HepG2 (cell line): Measurements from ENCODE around the gene PIK3R1. TPM values are rescaled to one million over a fixed set of nuclear protein-coding genes. Genes with fewer than 3 reads are reported as not detected.

Experiments used
- AGO2 ChIP-seq: fragments of 200-400 bp; formaldehyde crosslinking; optimal IDR thresholded peaks from 2 replicates; pipeline ENCODE3; 2017; ENCODE audit warnings: mild to moderate bottlenecking, low read depth, low read length, moderate library complexity
- ETV5 ChIP-seq: IDR thresholded peaks from 2 replicates; pipeline ENCODE4 v1.6.1; 2018; ENCODE audit warnings: missing biosample characterization, missing genetic modification reagents, inconsistent platforms, borderline replicate concordance
- FOXA3 ChIP-seq: IDR thresholded peaks from 2 replicates; pipeline ENCODE4 v1.6.1; 2016; ENCODE audit warnings: missing genetic modification reagents, missing compliant biosample characterization
- FOXO1 ChIP-seq: sonication (generic); formaldehyde crosslinking; IDR thresholded peaks from 2 replicates; pipeline ENCODE4 v1.4.0; 2020; ENCODE audit warnings: missing genetic modification reagents
- KAT8 ChIP-seq: IDR thresholded peaks from 2 replicates; pipeline ENCODE4 v1.6.1; 2016; ENCODE audit warnings: missing genetic modification reagents, missing compliant biosample characterization
- NR2F6 ChIP-seq, 2 experiments: IDR thresholded peaks; 2 replicates each; pipeline ENCODE4 v1.6.1; 2016; ENCODE audit warnings: antibody characterized with exemption in 1 of 2, mild to moderate bottlenecking in 1 of 2
- PITX1 ChIP-seq: sonication (generic); formaldehyde crosslinking; IDR thresholded peaks from 2 replicates; pipeline ENCODE4 v1.5.1; 2020; ENCODE audit warnings: mild to moderate bottlenecking, missing genetic modification reagents
- TEAD3 ChIP-seq: optimal IDR thresholded peaks from 2 replicates; pipeline ENCODE3; 2016; ENCODE audit warnings: borderline replicate concordance
- ZFY ChIP-seq: sonication (generic); formaldehyde crosslinking; IDR thresholded peaks from 2 replicates; pipeline ENCODE4 v1.4.0; 2020; ENCODE audit warnings: missing genetic modification reagents
- ZMYM4 ChIP-seq: sonication (generic); formaldehyde crosslinking; IDR thresholded peaks from 2 replicates; pipeline ENCODE4 v1.8.1; 2023; ENCODE audit warnings: mild to moderate bottlenecking, missing genetic modification reagents
- ZNF30 ChIP-seq: sonication (generic); formaldehyde crosslinking; IDR thresholded peaks from 2 replicates; pipeline ENCODE4 v1.5.0; 2020; ENCODE audit warnings: mild to moderate bottlenecking, missing genetic modification reagents
- ZNF331 ChIP-seq: sonication (generic); formaldehyde crosslinking; IDR thresholded peaks from 2 replicates; pipeline ENCODE4 v1.4.0; 2020; ENCODE audit warnings: missing genetic modification reagents
- ZNF501 ChIP-seq: sonication (generic); formaldehyde crosslinking; IDR thresholded peaks from 2 replicates; pipeline ENCODE4 v1.5.1; 2020; ENCODE audit warnings: mild to moderate bottlenecking, moderate library complexity, missing genetic modification reagents
- ZNF558 ChIP-seq: sonication (generic); formaldehyde crosslinking; IDR thresholded peaks from 2 replicates; pipeline ENCODE4 v1.9.0; 2022; ENCODE audit warnings: mild to moderate bottlenecking, missing genetic modification reagents, borderline replicate concordance
- polyA plus RNA-seq, 8 experiments: library from polyadenylated mRNA; depleted of rRNA in 3 of 8; stranded (reverse) in 7 of 8; unstranded in 1 of 8; fragments of >200 nt; fragmentation: Illumina TruSeq in 4 of 8; extraction: Trizol in 4 of 8; gene quantifications; 2 replicates each; pipeline versions ENCODE4 v1.2.1 to v1.2.3, GENCODE V29; 2011 to 2016; ENCODE audit warnings: low read depth in 4 of 8, missing spikeins in 1 of 8, mixed read lengths in 1 of 8; ENCODE audit not compliant: insufficient read depth in 1 of 8
- total RNA-seq, 5 experiments: library from RNA; depleted of rRNA; stranded (reverse); fragments of >200 nt; fragmentation: Illumina TruSeq; extraction: Trizol; gene quantifications; 2 replicates each; pipeline ENCODE4 v1.2.3, GENCODE V29; 2016; ENCODE audit warnings: low read depth in 1 of 5
- TF ChIP-seq, protein P1 (sequence below): sonication (generic); formaldehyde crosslinking; IDR thresholded peaks from 2 replicates; pipeline ENCODE4 v1.5.1; 2020; ENCODE audit warnings: mild to moderate bottlenecking, moderate library complexity, missing genetic modification reagents
- TF ChIP-seq, protein P2 (sequence below): sonication (generic); formaldehyde crosslinking; IDR thresholded peaks from 2 replicates; pipeline ENCODE4 v1.4.0; 2020; ENCODE audit warnings: missing genetic modification reagents
- TF ChIP-seq, protein P3 (sequence below): sonication (generic); formaldehyde crosslinking; IDR thresholded peaks from 2 replicates; pipeline ENCODE4 v1.4.0; 2020; ENCODE audit warnings: missing genetic modification reagents, low read depth, mild to moderate bottlenecking, borderline replicate concordance
- TF ChIP-seq, protein P4 (sequence below): IDR thresholded peaks from 2 replicates; pipeline ENCODE4 v1.4.0; 2020; ENCODE audit warnings: mild to moderate bottlenecking, missing genetic modification reagents

Gene PIK3R1
- total and polyA plus RNA-seq, 2 of the 13 experiments (the other 11 are each of a cell fraction or from before 2014, with no cell fraction given): 8.4 to 21.3 TPM

DNA sequence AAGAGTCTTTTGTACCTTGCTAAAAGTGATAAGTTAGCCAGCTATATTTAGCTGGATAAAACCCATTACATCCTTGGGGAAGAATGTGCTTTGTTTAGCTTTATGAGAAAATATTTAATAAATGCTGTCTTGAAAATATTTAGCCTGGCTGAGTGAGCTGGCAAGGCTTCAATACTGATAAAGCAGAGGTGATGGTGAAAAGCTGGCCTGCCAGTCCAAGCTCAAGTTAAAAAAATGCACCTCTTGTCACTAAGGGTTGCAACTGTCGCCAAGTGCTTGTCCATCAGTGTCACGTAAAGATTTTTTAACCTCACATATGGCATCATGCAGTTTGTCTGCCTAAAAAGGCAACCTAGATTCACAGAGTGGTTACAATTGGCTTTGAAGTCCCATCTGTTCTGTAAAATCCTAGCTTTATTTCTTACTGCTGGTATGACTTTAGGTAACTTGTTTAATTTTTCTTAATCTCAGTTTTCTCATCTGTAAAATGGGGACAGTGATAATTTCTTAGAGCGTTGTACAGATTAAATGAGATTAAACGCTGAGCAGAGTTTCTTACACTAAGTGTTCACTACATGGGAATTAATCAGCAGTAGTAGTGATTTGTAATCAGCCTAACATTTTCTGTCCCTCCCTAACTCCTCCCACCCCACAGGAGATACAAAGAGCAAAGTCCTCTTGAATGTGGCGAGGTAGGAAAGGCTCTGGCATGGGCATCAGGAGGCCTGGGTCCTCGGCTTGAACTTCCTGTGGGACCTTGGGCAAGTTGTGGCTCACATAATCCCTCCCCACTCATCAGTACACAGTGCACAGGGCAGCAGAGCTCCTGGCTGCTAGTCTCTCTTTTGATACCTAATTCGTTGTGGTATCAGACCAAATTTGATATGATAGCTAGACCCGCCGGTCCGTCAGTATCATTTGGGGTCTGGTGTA is 48.7 kb downstream of the PIK3R1 start (continued):
- TF ChIP-seq, protein P1, sequence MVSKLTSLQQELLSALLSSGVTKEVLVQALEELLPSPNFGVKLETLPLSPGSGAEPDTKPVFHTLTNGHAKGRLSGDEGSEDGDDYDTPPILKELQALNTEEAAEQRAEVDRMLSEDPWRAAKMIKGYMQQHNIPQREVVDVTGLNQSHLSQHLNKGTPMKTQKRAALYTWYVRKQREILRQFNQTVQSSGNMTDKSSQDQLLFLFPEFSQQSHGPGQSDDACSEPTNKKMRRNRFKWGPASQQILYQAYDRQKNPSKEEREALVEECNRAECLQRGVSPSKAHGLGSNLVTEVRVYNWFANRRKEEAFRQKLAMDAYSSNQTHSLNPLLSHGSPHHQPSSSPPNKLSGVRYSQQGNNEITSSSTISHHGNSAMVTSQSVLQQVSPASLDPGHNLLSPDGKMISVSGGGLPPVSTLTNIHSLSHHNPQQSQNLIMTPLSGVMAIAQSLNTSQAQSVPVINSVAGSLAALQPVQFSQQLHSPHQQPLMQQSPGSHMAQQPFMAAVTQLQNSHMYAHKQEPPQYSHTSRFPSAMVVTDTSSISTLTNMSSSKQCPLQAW (CRISPR knock-in tag): 0 out of 2 replicates have a peak, but pooled peaks have one; percentile 58
- TF ChIP-seq AGO2 (no peak), ZNF558 (CRISPR knock-in tag) (no peak), TEAD3 (CRISPR knock-in tag) (peak; percentile 55), FOXO1 (CRISPR knock-in tag) (peak; percentile 21; the same call in 1 of the 2 replicates), ZMYM4 (peak; percentile 60; the same call in 1 of the 2 replicates), KAT8 (CRISPR knock-in tag) (0 out of 2 replicates have a peak, but pooled peaks have one; percentile 19), PITX1 (CRISPR knock-in tag) (peak; percentile 82), ZNF30 (CRISPR knock-in tag) (no peak), ETV5 (CRISPR knock-in tag) (peak; percentile 72; the same call in 1 of the 2 replicates), ZNF501 (CRISPR knock-in tag) (0 out of 2 replicates have a peak, but pooled peaks have one; percentile 13), FOXA3 (CRISPR knock-in tag) (peak; percentile 21; the same call in 1 of the 2 replicates), ZFY (CRISPR knock-in tag) (peak; percentile 34; the same call in 1 of the 2 replicates), NR2F6 (IDR thresholded peaks at IDR 0.05) (no peak), NR2F6 (CRISPR knock-in tag; IDR thresholded peaks at IDR 0.05) (peak; percentile 37; the same call in 1 of the 2 replicates), ZNF331 (CRISPR knock-in tag) (0 out of 2 replicates have a peak, but pooled peaks have one; percentile 18)
- TF ChIP-seq, protein P2, sequence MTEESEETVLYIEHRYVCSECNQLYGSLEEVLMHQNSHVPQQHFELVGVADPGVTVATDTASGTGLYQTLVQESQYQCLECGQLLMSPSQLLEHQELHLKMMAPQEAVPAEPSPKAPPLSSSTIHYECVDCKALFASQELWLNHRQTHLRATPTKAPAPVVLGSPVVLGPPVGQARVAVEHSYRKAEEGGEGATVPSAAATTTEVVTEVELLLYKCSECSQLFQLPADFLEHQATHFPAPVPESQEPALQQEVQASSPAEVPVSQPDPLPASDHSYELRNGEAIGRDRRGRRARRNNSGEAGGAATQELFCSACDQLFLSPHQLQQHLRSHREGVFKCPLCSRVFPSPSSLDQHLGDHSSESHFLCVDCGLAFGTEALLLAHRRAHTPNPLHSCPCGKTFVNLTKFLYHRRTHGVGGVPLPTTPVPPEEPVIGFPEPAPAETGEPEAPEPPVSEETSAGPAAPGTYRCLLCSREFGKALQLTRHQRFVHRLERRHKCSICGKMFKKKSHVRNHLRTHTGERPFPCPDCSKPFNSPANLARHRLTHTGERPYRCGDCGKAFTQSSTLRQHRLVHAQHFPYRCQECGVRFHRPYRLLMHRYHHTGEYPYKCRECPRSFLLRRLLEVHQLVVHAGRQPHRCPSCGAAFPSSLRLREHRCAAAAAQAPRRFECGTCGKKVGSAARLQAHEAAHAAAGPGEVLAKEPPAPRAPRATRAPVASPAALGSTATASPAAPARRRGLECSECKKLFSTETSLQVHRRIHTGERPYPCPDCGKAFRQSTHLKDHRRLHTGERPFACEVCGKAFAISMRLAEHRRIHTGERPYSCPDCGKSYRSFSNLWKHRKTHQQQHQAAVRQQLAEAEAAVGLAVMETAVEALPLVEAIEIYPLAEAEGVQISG: no peak
- TF ChIP-seq, protein P3, sequence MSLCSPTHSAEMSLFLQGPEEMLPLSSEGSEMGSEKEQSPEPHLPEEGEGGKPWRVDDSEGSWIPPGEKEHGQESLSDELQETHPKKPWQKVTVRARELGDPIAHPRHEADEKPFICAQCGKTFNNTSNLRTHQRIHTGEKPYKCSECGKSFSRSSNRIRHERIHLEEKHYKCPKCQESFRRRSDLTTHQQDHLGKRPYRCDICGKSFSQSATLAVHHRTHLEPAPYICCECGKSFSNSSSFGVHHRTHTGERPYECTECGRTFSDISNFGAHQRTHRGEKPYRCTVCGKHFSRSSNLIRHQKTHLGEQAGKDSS (CRISPR knock-in tag): peak; percentile 60; the same call in 1 of the 2 replicates
- TF ChIP-seq, protein P4, sequence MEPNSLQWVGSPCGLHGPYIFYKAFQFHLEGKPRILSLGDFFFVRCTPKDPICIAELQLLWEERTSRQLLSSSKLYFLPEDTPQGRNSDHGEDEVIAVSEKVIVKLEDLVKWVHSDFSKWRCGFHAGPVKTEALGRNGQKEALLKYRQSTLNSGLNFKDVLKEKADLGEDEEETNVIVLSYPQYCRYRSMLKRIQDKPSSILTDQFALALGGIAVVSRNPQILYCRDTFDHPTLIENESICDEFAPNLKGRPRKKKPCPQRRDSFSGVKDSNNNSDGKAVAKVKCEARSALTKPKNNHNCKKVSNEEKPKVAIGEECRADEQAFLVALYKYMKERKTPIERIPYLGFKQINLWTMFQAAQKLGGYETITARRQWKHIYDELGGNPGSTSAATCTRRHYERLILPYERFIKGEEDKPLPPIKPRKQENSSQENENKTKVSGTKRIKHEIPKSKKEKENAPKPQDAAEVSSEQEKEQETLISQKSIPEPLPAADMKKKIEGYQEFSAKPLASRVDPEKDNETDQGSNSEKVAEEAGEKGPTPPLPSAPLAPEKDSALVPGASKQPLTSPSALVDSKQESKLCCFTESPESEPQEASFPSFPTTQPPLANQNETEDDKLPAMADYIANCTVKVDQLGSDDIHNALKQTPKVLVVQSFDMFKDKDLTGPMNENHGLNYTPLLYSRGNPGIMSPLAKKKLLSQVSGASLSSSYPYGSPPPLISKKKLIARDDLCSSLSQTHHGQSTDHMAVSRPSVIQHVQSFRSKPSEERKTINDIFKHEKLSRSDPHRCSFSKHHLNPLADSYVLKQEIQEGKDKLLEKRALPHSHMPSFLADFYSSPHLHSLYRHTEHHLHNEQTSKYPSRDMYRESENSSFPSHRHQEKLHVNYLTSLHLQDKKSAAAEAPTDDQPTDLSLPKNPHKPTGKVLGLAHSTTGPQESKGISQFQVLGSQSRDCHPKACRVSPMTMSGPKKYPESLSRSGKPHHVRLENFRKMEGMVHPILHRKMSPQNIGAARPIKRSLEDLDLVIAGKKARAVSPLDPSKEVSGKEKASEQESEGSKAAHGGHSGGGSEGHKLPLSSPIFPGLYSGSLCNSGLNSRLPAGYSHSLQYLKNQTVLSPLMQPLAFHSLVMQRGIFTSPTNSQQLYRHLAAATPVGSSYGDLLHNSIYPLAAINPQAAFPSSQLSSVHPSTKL (CRISPR knock-in tag): peak; percentile 85
